HG03097 (cell line): ENCODE measurements around the gene CXCR1.
"Not testable (repeated sequence)": the region's sequence is repeated elsewhere in the genome, so short reads cannot be mapped to it uniquely, and the experiment has no call there.

Experiments
- ATAC-seq: cut with Tn5 transposase; IDR thresholded peaks from one replicate; pipeline ENCODE4 v1.9.1; 2021; ENCODE audit not compliant: unreplicated experiment, low FRiP score

CXCR1 gene

GRCh38 chr2:218162814-218163213 lies 3.9 kb downstream of the CXCR1 start:
- ATAC-seq = no peak

- ATAC-seq = no peak
Measured at GRCh38 chr2:218161644-218162043, 5.1 kb downstream of the CXCR1 start.

- no peak for ATAC-seq
Measured at GRCh38 chr2:218155953-218156479, 10.7 kb downstream of the CXCR1 start.

GRCh38 chr2:218152777-218153176 lies 14.0 kb downstream of the CXCR1 start:
- no peak for ATAC-seq

GRCh38 chr2:218152172-218152571 lies 14.6 kb downstream of the CXCR1 start:
- ATAC-seq = no peak

GRCh38 chr2:218149848-218150440 lies 16.8 kb downstream of the CXCR1 start:
- ATAC-seq = no peak

- ATAC-seq = no peak
Measured at GRCh38 chr2:218149098-218149497, 17.7 kb downstream of the CXCR1 start.

GRCh38 chr2:218146056-218146455 lies 20.7 kb downstream of the CXCR1 start:
- no peak for ATAC-seq

GRCh38 chr2:218145124-218145523 lies 21.6 kb downstream of the CXCR1 start:
- no peak for ATAC-seq

GRCh38 chr2:218138047-218138446 lies 28.7 kb downstream of the CXCR1 start:
- no peak for ATAC-seq

- ATAC-seq = no peak
Measured at GRCh38 chr2:218137514-218137913, 29.2 kb downstream of the CXCR1 start.

- ATAC-seq = no peak
Measured at GRCh38 chr2:218130822-218131221, 35.9 kb downstream of the CXCR1 start.

GRCh38 chr2:218130377-218130776 lies 36.4 kb downstream of the CXCR1 start:
- ATAC-seq = no peak

GRCh38 chr2:218129458-218130135 lies 37.2 kb downstream of the CXCR1 start:
- no peak for ATAC-seq

GRCh38 chr2:218128781-218129457 lies 37.8 kb downstream of the CXCR1 start:
- no peak for ATAC-seq

- no peak for ATAC-seq
Measured at GRCh38 chr2:218127929-218128455, 38.8 kb downstream of the CXCR1 start.

- no peak for ATAC-seq
Measured at GRCh38 chr2:218125626-218126080, 41.1 kb downstream of the CXCR1 start, which contains the start of gene CXCR2. Gene CXCR2, plus strand, starts transcription at chr2:218126028. Its CDS starts 8,774 bp downstream, at chr2:218134802.

GRCh38 chr2:218125095-218125494 lies 41.7 kb downstream of the CXCR1 start:
- no peak for ATAC-seq

GRCh38 chr2:218123986-218124385 lies 42.8 kb downstream of the CXCR1 start:
- no peak for ATAC-seq

- not testable (repeated sequence) for ATAC-seq
Measured at GRCh38 chr2:218122286-218122685, 44.5 kb downstream of the CXCR1 start.

- not testable (repeated sequence) for ATAC-seq
Measured at GRCh38 chr2:218121789-218122188, 45.0 kb downstream of the CXCR1 start.
